Hematopoietic multipotent progenitor cell treated with erythropoietin and hydrocortisone succinate and interleukin-3 and kit ligand, for 15 days (in vitro differentiated cells): Measurements from ENCODE around the gene CAPZB.

Experiments
- DNase-seq: peaks from one replicate; pipeline ENCODE4 v3.0.0-alpha.2; 2015; ENCODE audit warnings: low spot score

CAPZB gene

GRCh38 chr1:19429611-19430010 lies 55.7 kb downstream of the CAPZB start:
- DNase-seq = no peak

GRCh38 chr1:19427087-19427781 lies 58.1 kb downstream of the CAPZB start:
- no peak for DNase-seq

GRCh38 chr1:19426294-19427086 lies 58.8 kb downstream of the CAPZB start:
- DNase-seq = no peak

- DNase-seq = no peak
These were observed 59.6 kb downstream of the CAPZB start for GRCh38 chr1:19425646-19426239.

- no peak for DNase-seq
These were observed 60.4 kb downstream of the CAPZB start for GRCh38 chr1:19424651-19425570.

- DNase-seq = no peak
These were observed 62.2 kb downstream of the CAPZB start for GRCh38 chr1:19423130-19423529.

GRCh38 chr1:19421365-19421764 lies 64.0 kb downstream of the CAPZB start:
- DNase-seq = no peak

GRCh38 chr1:19420606-19421005 lies 64.7 kb downstream of the CAPZB start:
- no peak for DNase-seq

- no peak for DNase-seq
These were observed 65.6 kb downstream of the CAPZB start for GRCh38 chr1:19419691-19420090.

- DNase-seq = no peak
These were observed 66.8 kb downstream of the CAPZB start for GRCh38 chr1:19418503-19418971.

GRCh38 chr1:19416921-19417470 lies 68.3 kb downstream of the CAPZB start:
- no peak for DNase-seq

- DNase-seq = no peak
These were observed 69.2 kb downstream of the CAPZB start for GRCh38 chr1:19416145-19416544.

GRCh38 chr1:19414515-19415121 lies 70.7 kb downstream of the CAPZB start:
- no peak for DNase-seq

GRCh38 chr1:19413999-19414398 lies 71.3 kb downstream of the CAPZB start:
- no peak for DNase-seq

GRCh38 chr1:19412654-19413053 lies 72.7 kb downstream of the CAPZB start:
- no peak for DNase-seq

GRCh38 chr1:19411612-19412011 lies 73.7 kb downstream of the CAPZB start:
- DNase-seq = no peak

GRCh38 chr1:19410393-19410792 lies 74.9 kb downstream of the CAPZB start:
- DNase-seq = no peak

- DNase-seq = no peak
These were observed 75.6 kb downstream of the CAPZB start for GRCh38 chr1:19409477-19410341.

- no peak for DNase-seq
These were observed 77.7 kb downstream of the CAPZB start for GRCh38 chr1:19407494-19408096.

- DNase-seq = no peak
These were observed 78.7 kb downstream of the CAPZB start for GRCh38 chr1:19406680-19407079.
